HG03571 (cell line): ENCODE measurements around the gene B9D1.
"Not testable (repeated sequence)": the region's sequence is repeated elsewhere in the genome, so short reads cannot be mapped to it uniquely, and the experiment has no call there.

ENCODE experiments used
- ATAC-seq: cut with Tn5 transposase; IDR thresholded peaks from one replicate; pipeline ENCODE4 v1.9.1; 2021; ENCODE audit not compliant: unreplicated experiment

Gene B9D1

GRCh38 chr17:19360772-19361171 lies 1.8 kb downstream of the B9D1 start:
- ATAC-seq = no peak

GRCh38 chr17:19359856-19360255 lies 2.7 kb downstream of the B9D1 start:
- ATAC-seq = no peak

GRCh38 chr17:19359151-19359550 lies 3.4 kb downstream of the B9D1 start:
- ATAC-seq = no peak

- ATAC-seq = no peak
Measured at GRCh38 chr17:19357761-19358160, 4.8 kb downstream of the B9D1 start.

GRCh38 chr17:19357351-19357750 lies 5.2 kb downstream of the B9D1 start:
- ATAC-seq = no peak

- no peak for ATAC-seq
Measured at GRCh38 chr17:19354748-19355147, 7.8 kb downstream of the B9D1 start.

GRCh38 chr17:19353401-19353800 lies 9.1 kb downstream of the B9D1 start:
- not testable (repeated sequence) for ATAC-seq

GRCh38 chr17:19348806-19349205 lies 13.7 kb downstream of the B9D1 start:
- ATAC-seq = no peak

- ATAC-seq = no peak
Measured at GRCh38 chr17:19348081-19348650, 14.4 kb downstream of the B9D1 start.

- ATAC-seq = no peak
Measured at GRCh38 chr17:19347323-19348080, 15.0 kb downstream of the B9D1 start.

- ATAC-seq = no peak
Measured at GRCh38 chr17:19346351-19347255, 15.9 kb downstream of the B9D1 start.

GRCh38 chr17:19345486-19346350 lies 16.8 kb downstream of the B9D1 start:
- no peak for ATAC-seq

- ATAC-seq = no peak
Measured at GRCh38 chr17:19345067-19345460, 17.5 kb downstream of the B9D1 start.

- no peak for ATAC-seq
Measured at GRCh38 chr17:19344311-19345066, 18.0 kb downstream of the B9D1 start.

GRCh38 chr17:19343671-19344151 lies 18.8 kb downstream of the B9D1 start:
- ATAC-seq = no peak

- ATAC-seq = no peak
Measured at GRCh38 chr17:19343256-19343630, 19.3 kb downstream of the B9D1 start.

- no peak for ATAC-seq
Measured at GRCh38 chr17:19342611-19343255, 19.8 kb downstream of the B9D1 start.

- ATAC-seq = no peak
Measured at GRCh38 chr17:19341641-19342610, 20.6 kb downstream of the B9D1 start.
